ENCODE measurements around the gene PEX16.

PEX16 gene

DNA sequence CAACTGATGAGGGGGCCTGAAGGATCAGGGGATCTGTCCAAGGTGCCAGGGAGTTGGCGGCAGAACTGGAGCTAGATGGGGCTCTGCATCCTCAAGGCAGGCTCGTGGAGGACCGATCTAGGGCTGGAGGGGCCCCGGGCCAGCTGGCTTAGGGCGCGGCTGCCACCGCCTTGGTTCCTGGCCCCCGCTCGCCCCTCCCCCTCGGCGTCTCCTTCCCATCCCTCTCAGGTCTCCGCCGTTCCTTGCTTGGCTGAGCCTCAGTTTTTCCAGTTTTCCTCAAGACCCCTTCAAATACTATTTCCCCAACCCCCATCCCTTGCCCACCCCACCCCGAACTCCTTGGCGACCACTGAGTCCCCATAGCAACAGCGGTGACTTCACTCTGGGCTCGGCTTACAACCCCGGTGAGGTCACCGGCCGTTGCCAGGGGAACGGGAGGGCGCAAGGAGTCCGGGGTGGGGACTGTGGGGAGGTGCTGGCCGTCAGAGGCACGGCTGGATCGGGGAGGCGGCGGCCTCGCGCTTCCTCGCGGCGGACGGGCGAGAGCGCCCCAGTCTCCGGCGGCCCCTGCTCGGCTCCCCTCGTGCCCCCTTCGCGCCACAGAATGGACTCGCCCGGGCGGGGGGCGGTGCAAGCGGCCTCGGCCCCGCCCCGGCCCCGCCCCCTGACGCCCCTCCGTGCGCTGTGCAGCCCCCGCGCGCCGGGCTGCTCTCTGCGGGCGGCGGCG is 18.1 kb downstream of the PEX16 start:
- peak in 1 of 2 donors; percentile 41 for DNase-seq (ENCODE audit: low read depth in 1 of 2, low spot score in 1 of 2)

DNA sequence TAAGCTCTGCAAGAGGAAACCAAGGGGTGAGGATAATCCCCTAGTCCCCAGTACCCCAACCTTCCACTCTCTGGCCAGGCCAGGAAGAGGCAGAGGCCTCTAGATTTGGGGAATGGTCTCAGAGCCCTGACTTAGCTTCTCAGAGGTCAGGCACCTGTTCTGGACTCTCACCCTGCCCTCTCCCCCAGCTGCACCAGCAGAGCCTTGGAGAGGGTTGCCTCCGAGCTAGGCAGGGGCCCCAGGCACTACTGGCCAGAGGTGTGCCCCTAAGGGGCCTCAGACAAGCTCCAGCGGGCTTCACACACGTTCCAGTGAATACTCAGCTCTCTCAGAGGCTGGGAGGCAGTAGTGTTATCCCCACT is 18.6 kb downstream of the PEX16 start:
- no peak for DNase-seq (ENCODE audit: low read depth in 1 of 2, low spot score in 1 of 2)

DNA sequence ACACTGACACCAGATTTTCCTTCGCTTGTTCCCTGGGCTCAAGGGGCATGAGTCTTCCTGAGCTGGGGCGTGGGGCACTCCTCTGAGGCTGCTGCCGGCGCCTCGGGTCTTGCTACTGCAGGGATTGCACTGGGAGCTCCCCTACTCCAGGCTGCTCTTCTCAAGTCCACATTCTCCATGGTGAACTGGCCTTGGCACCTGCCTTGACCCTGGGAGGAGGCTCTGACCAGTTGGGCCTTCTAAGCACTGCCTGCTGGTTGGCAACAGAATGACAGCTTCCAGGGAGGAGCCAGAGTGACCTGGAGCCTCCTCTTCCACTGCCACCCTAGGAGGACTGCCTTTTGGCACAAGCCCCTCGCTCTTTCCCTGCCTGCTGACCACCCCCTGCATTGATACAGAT is 20.1 kb downstream of the PEX16 start:
- DNase-seq (ENCODE audit: low read depth in 1 of 2, low spot score in 1 of 2) = no peak

DNA sequence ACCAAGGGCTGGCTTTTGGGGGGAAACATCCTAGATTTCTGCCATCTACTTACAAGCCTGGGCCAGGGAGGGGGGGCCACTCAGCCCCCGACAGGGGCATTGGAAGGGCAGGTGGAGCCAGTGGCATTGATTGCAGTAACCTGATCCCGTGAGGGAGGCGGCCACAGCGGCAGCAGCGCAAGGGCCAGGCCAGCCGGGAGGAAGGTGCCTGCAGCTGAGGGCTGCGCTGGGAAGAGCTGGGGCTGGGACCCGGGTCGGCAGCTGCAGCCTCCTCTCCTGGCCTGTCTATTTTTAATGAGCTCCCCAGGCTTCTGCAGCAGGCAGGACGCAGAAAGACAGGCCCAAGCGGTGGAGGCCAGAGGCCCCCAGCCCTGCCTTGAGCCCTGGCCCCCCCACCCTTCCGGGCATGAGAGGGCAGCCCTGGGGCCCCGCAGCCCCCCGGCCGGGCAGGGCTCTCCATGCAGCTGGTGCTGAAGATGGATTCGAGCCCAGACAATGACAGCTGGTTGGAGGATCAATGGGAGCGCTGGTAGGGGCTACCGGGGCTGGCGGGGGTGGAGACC is 21.2 kb downstream of the PEX16 start:
- no peak for DNase-seq (ENCODE audit: low read depth in 1 of 2, low spot score in 1 of 2)

DNA sequence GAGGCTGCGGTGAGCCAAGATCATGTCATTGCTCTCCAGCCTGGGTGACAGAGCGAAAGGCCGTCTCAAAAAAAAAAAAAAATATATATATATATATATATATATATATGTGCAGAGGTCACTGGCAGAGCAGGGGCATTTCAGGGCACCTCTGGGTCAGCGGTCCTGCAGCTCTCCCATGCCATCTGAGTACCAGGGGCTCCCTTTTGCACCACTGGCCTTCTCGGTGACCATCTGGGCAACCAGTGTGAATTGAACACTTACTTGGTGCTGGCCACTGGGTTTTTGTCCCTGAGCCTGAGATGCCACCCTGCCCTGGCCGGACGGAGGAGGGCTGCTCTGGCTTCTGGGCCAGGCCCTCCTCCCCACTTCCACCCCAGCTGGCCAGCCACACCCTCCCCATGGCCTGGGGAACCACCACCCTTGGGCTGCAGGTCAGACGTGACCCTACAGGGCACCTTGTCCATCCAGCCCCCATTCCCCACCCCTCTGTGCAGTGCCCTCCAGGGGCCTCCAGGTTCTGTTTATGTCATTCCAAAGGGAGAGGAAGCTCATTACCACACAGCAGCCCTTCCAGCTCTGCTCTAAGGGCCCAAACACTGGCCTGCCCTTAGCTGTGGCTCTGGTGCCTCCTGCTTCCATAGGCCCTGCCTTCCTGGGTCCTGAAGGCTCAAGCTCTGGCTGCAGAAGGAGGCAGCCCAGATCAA is 22.0 kb downstream of the PEX16 start:
- no peak for DNase-seq (ENCODE audit: low read depth in 1 of 2, low spot score in 1 of 2)

DNA sequence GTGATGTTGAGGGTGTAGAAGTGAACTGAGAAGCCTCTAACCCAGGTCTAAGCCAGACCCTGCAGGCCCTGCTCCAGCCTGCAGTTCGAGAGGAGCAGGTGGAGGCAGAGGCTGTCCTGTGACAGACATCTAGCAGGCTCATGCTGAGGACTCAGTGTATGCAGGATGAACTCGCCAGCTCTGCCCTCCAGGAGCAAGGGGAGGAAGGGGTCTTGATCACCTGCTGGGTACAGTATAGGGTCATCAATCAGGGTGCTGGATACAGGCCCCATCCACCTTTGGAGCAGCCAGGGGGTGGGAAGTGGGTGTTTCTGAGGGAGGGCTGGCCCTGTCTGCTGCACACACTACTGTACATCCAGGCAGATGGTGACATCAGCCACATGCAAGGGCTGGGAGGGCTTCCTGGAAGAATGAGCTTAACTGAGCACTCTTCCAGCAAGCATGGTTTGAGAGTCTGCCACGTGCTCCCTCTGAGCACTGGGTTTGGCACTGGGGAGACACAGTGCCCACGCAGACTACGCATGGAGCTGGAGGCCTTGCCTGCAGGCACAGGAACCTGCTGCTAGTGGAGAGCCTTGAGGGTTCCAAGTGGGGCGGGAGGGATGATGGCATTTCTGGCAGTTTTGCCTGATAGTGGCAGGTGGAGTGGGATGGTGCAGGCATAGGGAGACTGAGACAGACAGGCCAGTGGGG is 23.0 kb downstream of the PEX16 start:
- DNase-seq (ENCODE audit: low read depth in 1 of 2, low spot score in 1 of 2) = no peak

DNA sequence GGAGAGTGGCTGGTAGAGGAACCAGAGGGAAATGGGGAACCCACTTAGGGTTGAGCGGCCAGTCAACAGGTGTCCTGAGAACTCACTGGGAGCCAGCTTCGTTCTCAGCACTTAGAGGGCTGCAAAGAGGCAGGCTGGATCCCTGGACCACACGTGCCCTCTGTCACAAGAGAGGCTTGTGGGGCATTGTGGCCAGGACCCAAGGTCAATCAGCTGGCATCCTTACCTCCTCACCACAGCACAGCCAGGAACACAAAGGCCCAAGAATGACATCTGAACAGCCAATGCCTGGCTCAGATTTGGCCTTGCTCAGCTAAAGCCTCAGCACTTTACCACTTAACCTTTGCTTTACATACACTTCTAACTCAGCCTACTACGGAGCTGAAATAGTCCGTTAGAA is 24.8 kb downstream of the PEX16 start:
- no peak for DNase-seq (ENCODE audit: low read depth in 1 of 2, low spot score in 1 of 2)

DNA sequence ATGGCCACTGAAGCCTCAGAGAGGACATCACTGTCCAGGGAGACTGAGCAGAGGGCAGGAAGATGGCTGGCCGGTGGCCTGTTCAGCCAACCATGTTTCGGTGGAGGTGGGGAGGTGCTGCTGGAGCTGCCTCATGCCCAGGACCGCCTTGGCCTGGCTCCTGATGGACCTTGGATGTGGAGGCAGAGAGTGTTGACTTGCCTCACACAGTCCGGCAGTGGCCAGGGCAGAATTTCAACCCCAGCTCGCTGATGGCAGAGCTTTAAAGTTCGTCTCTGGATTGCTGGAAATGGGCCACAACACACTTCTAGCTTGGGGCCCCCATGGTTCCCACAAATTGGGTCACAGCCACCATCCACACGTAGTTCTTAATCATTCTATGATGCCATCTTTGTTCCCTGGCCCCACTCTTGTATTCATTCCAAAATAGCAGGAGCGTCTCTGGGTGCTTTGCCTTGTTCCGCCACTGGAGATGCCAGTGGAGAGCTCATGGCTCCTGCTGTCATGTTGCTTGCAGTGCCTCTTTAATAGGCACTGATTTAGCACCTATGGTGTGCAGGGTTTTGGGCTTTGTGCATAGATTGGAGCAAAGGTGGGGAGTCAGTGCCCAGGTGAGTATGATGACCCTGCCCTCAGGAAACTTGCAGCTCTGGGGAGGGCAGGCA is 26.7 kb downstream of the PEX16 start:
- DNase-seq (ENCODE audit: low read depth in 1 of 2, low spot score in 1 of 2) = no peak

DNA sequence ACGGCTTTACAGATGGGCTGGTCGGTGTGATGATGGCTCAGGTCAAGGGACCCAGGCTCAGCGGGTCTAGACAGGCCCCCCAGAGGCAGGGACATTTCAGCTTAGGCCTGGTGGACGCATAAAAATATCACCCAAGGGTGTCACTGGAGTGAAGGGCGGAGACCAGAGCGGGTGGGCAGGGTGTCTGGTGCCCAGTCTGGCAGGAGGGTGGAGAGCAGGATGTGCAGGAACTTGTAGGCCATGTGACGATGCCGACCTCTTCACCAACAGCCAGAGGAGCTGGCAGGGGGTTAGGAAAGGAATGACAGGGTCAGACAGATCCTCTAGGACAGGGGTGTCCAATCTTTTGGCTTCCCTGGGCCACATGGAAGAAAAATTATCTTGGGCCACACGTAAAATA is 27.7 kb downstream of the PEX16 start:
- DNase-seq (ENCODE audit: low read depth in 1 of 2, low spot score in 1 of 2) = no peak

DNA sequence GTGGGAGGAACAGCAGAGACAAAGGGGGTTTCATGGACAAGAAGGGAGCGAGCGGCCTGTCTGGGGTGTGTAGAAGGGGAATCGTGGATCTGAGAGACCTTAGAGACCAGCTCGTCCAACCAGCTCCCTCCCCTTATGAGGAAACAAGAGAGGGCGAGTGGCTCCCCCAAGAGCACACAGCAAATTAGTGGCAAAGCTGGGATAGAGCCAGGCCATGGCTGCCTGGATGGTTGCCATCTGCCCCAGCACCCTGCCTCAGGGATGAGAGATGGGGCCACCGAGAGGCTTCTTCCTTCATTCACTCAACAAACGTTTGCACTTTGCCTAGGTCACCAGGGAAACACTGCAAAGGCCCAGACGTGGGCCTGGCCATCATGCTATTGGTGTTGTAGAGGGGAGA is 28.1 kb downstream of the PEX16 start:
- DNase-seq (ENCODE audit: low read depth in 1 of 2, low spot score in 1 of 2) = no peak

DNA sequence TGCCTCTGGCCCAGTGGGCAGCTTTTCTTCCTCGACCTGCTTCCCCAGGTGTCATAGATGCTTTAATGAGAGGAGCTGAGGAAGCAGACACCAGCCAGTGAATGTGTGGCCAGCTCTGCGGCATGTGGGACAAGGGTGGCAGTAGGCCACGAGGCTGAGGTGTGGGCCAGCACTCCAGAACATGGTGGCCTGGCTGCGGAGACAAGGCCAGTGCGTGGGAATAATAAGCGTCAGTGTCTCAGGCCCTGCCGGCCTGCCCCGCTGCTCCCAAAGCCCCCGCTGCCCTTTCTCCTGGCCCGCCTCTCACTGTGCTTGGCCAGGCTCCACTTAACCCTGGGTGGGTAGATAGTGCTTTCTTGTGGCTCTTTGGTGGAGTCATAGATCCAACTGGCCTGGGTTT is 30.1 kb downstream of the PEX16 start:
- no peak for DNase-seq (ENCODE audit: low read depth in 1 of 2, low spot score in 1 of 2)

DNA sequence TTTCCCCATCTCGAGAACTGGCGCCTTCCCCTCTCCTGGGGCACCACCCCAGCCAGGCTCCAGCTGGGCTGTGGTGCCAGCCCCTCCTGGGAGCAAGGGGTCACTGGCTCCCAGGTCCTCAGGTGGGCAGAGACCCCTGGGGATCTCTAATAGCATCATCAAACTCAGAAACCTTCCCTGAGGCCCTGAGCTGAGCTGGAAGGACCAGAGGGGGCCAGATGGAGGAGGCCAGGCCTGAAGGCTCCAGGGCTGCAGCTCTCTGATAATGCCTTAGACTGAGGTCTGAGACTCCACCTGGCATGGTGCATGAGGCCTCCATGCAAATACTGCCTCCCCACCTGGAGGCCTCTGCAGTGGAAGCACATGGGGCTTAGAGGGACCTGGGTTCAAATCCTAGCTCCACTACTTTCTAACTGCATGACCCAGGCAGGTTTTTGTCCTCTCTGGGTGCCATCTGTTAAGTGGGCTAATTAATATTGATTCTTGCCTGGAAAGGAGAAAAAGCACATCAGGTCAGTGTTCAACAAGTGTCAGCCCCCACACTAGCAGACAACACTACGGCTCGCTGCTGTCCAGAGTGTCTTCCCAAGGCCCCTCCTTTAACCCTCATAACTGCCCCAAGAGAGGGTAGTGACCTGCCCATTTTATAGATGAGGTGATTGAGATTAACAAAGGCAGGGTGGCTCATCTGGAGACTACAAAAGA is 30.7 kb downstream of the PEX16 start:
- DNase-seq (ENCODE audit: low read depth in 1 of 2, low spot score in 1 of 2) = no peak

DNA sequence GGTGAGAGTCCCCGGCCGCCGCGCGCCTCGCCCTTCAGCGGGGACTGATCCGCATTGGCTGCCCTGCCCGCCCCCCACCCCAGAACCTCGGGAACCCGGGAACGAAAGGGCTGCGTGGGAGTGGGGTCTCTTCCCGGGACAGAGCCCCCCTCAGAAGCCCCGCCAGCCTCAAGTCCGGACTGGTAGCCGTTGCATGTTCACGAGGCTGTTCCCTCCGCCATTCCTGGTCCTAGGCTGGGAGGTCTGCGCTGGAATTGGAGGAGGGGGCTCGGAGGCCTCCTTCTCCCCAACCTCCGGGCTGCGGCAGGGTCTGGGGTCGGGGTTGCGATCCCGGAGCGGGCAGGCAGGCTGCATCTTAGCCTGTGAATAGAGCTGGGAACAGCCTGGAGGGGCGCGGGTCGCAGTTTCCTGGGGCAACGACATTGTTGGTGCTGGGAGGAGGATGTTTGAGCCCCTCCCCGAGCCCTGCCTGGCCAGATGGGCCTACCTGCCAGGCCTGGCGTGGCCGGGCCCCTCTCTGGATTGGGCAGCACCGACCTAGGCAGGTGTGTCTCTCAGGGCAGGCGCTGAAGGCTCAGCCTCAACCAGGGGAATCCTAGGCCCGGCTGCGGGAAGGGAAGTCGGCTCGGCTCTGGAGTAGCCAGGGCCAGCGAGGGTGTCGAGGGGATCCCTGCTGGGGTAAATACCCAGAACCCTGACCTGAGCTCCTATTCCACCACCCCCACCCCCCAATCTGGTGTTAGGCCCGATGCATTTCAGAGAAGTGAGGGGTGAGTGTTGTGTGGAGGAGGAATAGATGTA is 31.6 kb downstream of the PEX16 start:
- no peak for DNase-seq (ENCODE audit: low read depth in 1 of 2, low spot score in 1 of 2)

DNA sequence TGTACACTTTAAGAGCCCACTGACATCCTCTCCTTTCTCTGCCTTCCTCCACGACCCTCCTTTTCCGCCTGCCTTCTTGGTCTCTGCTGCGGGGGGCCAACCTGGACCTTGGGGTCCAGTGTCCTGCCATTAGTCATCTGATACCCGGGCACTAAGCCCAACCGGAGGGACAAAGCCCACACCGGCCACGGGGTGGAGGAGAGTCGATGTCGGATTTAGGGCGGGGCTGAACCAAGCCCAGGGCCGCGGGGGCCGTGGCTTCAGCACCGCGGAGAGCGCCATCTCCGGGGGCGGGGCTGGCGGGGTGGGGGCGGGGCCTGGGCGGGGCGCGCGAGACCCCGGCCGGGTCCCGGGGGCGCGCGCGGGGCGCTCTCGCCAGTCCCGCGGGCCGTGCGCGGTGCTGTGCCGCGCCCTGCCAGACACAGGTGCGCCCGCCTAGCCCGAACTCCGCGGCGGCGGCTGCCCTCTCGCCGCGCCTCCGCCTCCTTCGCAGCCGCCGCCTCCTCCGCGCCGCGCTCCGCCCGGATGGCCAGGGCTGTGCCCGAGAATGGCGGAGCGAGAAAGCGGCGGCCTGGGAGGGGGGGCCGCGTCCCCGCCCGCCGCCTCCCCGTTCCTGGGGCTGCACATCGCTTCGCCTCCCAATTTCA is 32.3 kb downstream of the PEX16 start, which contains the start of gene MAPK8IP1:
Gene MAPK8IP1 (plus strand): TSS at position 378 of the 647 bp plus-strand sequence. CDS start 170 bp downstream, at position 548.
- peak; percentile 22 to 44 for DNase-seq (ENCODE audit: low read depth in 1 of 2, low spot score in 1 of 2)

DNA sequence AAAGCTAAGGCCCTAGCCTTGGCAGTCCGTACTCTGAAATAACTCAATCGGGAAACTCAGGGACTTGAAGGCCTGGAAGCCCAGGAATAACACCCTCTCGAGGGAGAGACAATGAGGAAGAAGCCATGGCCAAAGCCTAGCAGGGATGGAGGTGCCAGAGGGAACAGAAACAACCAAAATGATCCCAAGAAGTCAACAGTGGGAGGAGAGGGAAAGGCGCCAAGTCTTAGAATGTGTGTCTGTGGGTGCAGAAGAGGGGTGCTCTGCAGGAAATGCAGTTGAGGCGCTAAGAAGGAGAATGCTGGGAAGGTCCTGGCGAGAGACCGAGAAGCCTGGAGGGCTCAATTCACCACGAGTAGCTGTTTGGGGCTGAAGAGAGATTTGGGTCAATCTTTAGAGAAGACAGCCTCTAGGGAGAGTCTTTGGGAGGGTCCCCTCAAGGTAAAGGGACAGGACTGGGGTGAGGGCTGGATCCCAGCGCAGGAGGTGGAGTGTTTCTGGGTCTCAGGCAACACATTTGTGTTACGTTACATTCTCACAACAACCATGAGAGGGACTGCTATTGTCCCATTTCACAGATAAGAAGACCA is 33.0 kb downstream of the PEX16 start:
- DNase-seq (ENCODE audit: low read depth in 1 of 2, low spot score in 1 of 2) = no peak

DNA sequence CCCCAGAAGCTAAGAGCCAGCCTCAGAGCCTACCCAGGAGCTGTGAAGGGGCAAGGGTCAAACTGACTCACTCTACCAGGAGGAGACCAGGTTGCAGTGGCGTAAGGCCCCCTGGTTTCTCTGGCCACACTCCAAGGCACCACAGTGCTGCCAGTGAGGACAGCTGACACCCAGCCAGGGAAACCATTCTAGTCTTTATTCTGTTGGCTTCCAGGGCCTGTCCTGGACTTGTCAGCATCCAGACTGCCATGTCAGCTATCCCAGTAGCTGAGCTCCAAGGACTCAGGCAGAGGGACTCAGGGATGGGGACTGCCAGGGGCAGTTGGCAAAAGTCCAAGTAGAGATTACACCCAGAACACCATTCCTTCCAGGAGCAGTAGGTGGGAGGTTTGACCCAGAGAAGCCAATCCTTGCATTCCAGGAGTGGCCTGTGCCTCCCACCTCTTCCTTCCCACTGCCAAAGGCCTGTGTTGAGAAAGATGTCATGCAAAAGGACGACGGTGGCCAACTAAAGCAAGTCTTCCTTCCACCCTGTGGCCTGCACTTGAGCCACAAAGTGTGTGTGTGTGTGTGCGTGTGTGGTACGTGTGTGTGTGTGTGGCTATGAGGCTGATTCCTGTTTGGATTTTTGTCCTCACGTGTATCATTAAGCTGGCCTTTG is 35.8 kb downstream of the PEX16 start:
- no peak for DNase-seq (ENCODE audit: low read depth in 1 of 2, low spot score in 1 of 2)

DNA sequence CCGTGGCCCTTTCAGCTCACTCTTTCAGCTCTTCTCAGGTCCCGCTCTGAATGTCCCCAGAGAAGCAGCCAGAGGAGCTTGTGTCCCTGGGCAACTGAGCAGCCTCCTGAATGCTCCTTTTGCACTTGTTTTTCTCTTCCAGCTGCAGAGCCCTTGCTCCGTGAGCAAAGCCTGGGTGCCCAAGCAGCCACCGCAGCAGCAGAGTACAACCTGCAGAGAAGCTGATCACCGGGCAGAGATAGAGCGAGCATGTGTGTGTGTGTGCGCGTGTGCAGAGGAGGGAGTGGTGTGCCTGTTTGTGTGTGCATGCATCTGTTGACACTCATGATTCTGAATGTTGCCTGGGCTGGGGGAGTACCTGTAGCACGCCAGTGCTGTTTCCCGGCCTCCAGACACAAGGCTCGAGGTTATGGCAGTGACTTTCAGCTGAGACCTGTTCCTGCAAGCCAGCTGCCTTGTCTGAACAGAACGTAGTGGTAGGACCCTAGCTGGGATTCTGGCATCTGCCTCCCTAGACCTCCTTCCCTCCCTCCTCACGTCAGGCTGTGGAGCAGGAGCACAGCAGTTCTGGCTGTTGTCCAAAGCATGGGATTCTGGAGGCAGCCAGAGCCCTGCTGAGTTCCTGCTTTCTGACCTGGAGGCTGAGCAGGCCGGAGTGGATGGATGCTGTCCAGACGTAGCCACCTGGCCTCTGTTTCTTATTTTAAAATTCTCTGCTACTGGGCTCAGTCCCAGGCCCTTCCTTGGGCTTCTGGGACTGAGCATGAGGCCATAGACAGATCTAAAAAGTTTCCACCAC is 36.7 kb downstream of the PEX16 start:
- DNase-seq (ENCODE audit: low read depth in 1 of 2, low spot score in 1 of 2) = no peak

Measured in stimulated activated CD4-positive, alpha-beta T cell treated with anti-CD3 and anti-CD28 coated beads, Interleukin-15, amount 100 ng/mL, for 1 hour (primary cell).